Transverse colon (tissue), 4 donors: ENCODE measurements around the gene CENATAC.

Experiments used
- EP300 ChIP-seq: sonication (generic); formaldehyde crosslinking; IDR thresholded peaks from one replicate; pipeline ENCODE4 v1.6.1; 2017; ENCODE audit warnings: antibody characterized with exemption, low read depth
- POLR2A ChIP-seq: fragments of 450-650 bp; IDR thresholded peaks from one replicate; pipeline ENCODE4 v1.6.1; 2016; ENCODE audit warnings: antibody characterized with exemption, mild to moderate bottlenecking, moderate library complexity
- POLR2AphosphoS5 ChIP-seq, 3 donors: sonication (generic); formaldehyde crosslinking; IDR thresholded peaks; one replicate each; pipeline ENCODE4 v1.6.1; 2016; ENCODE audit warnings: antibody characterized with exemption in 3 of 3
- TF ChIP-seq, protein P1 (sequence below), 5 experiments: fragments of 200-600 bp in 3 of 5; fragments of 450-650 bp in 2 of 5; sonication (generic) in 3 of 5; IDR thresholded peaks; 1 replicate in 2 of 5; 2 replicates in 3 of 5; pipeline ENCODE4 v1.5.1; 2016 to 2017; ENCODE audit warnings: antibody characterized with exemption in 5 of 5, inconsistent platforms in 3 of 5, mild to moderate bottlenecking in 2 of 5, moderate library complexity in 1 of 5

- TF ChIP-seq, protein P1, sequence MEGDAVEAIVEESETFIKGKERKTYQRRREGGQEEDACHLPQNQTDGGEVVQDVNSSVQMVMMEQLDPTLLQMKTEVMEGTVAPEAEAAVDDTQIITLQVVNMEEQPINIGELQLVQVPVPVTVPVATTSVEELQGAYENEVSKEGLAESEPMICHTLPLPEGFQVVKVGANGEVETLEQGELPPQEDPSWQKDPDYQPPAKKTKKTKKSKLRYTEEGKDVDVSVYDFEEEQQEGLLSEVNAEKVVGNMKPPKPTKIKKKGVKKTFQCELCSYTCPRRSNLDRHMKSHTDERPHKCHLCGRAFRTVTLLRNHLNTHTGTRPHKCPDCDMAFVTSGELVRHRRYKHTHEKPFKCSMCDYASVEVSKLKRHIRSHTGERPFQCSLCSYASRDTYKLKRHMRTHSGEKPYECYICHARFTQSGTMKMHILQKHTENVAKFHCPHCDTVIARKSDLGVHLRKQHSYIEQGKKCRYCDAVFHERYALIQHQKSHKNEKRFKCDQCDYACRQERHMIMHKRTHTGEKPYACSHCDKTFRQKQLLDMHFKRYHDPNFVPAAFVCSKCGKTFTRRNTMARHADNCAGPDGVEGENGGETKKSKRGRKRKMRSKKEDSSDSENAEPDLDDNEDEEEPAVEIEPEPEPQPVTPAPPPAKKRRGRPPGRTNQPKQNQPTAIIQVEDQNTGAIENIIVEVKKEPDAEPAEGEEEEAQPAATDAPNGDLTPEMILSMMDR (IDR thresholded peaks at IDR 0.05) = no peak
- TF ChIP-seq POLR2AphosphoS5 (IDR thresholded peaks at IDR 0.05) = no peak
- no peak for TF ChIP-seq POLR2A
- no peak for TF ChIP-seq EP300
Observed at GRCh38 chr11:119062779-119063178, 64.8 kb downstream of the CENATAC start.
